GM13977 (cell line): Measurements from ENCODE around the gene TUBGCP2.
"Not testable (repeated sequence)": the region's sequence is repeated elsewhere in the genome, so short reads cannot be mapped to it uniquely, and the experiment has no call there.

Source experiments
- DNase-seq: peaks from one replicate; pipeline ENCODE4 v3.0.0; 2012; ENCODE audit warnings: low spot score
- CTCF ChIP-seq: IDR thresholded peaks from 2 replicates; pipeline ENCODE4 v1.5.1; 2012; ENCODE audit warnings: mild to moderate bottlenecking, control low read depth; ENCODE audit not compliant: insufficient read depth; ENCODE audit errors: extremely low read depth, missing control alignments
- in situ Hi-C: fragments of 300-500 bp; cut with MboI; formaldehyde crosslinking; loops from one replicate; pipeline ENCODE4 v1.12.0; 2022; ENCODE audit warnings: low sequenced_read_pairs, low pct_unique_long_range_greater_than_20kb, mixed read lengths, inconsistent platforms; ENCODE audit not compliant: unreplicated experiment

Gene TUBGCP2

GRCh38 chr10:133267829-133268228 is 40.8 kb downstream of the TUBGCP2 start:
- TF ChIP-seq CTCF = no peak
- in situ Hi-C loops = no loop called here
- no peak for DNase-seq

- in situ Hi-C loops = no loop called here
- no peak for DNase-seq
- no peak for TF ChIP-seq CTCF
Measured at GRCh38 chr10:133267293-133267692, 41.4 kb downstream of the TUBGCP2 start.

- DNase-seq = no peak
- TF ChIP-seq CTCF = no peak
- in situ Hi-C loops = no loop called here
Measured at GRCh38 chr10:133266056-133266795, 42.4 kb downstream of the TUBGCP2 start.

GRCh38 chr10:133265052-133265451 is 43.6 kb downstream of the TUBGCP2 start:
- DNase-seq, in situ Hi-C loops: not testable (repeated sequence)

GRCh38 chr10:133264461-133264860 is 44.2 kb downstream of the TUBGCP2 start:
- in situ Hi-C loops = no loop called here
- no peak for TF ChIP-seq CTCF
- no peak for DNase-seq

GRCh38 chr10:133263674-133264073 is 45.0 kb downstream of the TUBGCP2 start:
- TF ChIP-seq CTCF = no peak
- no peak for DNase-seq
- in situ Hi-C loops = no loop called here

GRCh38 chr10:133262696-133263095 is 46.0 kb downstream of the TUBGCP2 start:
- in situ Hi-C loops = no loop called here
- DNase-seq = no peak
- TF ChIP-seq CTCF = no peak
